Liver (tissue), 9 donors: Measurements from ENCODE around the gene EPM2A. TPM values are rescaled to one million over a fixed set of nuclear protein-coding genes. Genes with fewer than 3 reads are reported as not detected.

Experiments used
- DNase-seq: peaks from one replicate; pipeline ENCODE4 v3.0.0-alpha.2; 2017; ENCODE audit warnings: low spot score
- H3K27ac ChIP-seq, 2 donors: one replicate each; pipeline ENCODE4 v1.7.0; 2013; ENCODE audit warnings: inconsistent platforms in 2 of 2, low read length in 2 of 2, control low read depth in 1 of 2, low read depth in 1 of 2, mild to moderate bottlenecking in 1 of 2
- H3K27me3 ChIP-seq, 4 donors: one replicate each; pipeline versions ENCODE4 v1.6.1 to v1.7.0; 2013; ENCODE audit warnings: low read length in 3 of 4, inconsistent platforms in 1 of 4, mild to moderate bottlenecking in 1 of 4, moderate library complexity in 1 of 4; ENCODE audit not compliant: control insufficient read depth in 4 of 4, insufficient read depth in 4 of 4
- H3K36me3 ChIP-seq, 4 donors: one replicate each; pipeline versions ENCODE4 v1.6.1 to v1.7.0; 2013; ENCODE audit warnings: low read length in 3 of 4, mild to moderate bottlenecking in 3 of 4, low read depth in 1 of 4, moderate library complexity in 1 of 4; ENCODE audit not compliant: control insufficient read depth in 4 of 4, insufficient read depth in 3 of 4
- H3K4me1 ChIP-seq, 4 donors: one replicate each; pipeline versions ENCODE4 v1.6.1 to v1.7.0; 2013; ENCODE audit warnings: low read length in 3 of 4, mild to moderate bottlenecking in 3 of 4, moderate library complexity in 1 of 4; ENCODE audit not compliant: control insufficient read depth in 4 of 4, insufficient read depth in 4 of 4
- H3K4me3 ChIP-seq, 3 donors: one replicate each; pipeline versions ENCODE4 v1.6.1 to v1.7.0; 2013; ENCODE audit warnings: low read length in 3 of 3, control low read depth in 1 of 3, low read depth in 1 of 3, mild to moderate bottlenecking in 1 of 3
- H3K9ac ChIP-seq, 2 donors: one replicate each; pipeline ENCODE4 v1.7.0; 2013; ENCODE audit warnings: low read length in 2 of 2, mild to moderate bottlenecking in 2 of 2, moderate library complexity in 2 of 2, control low read depth in 1 of 2, low read depth in 1 of 2
- H3K9me3 ChIP-seq, 4 donors: one replicate each; pipeline versions ENCODE4 v1.6.1 to v1.7.0; 2013; ENCODE audit warnings: low read length in 3 of 4; ENCODE audit not compliant: control insufficient read depth in 4 of 4
- ATF3 ChIP-seq: IDR thresholded peaks from 2 replicates; pipeline ENCODE4 v1.6.1; 2016; ENCODE audit warnings: antibody characterized with exemption
- CTCF ChIP-seq: fragments of 150-350 bp; IDR thresholded peaks from 2 replicates; pipeline ENCODE4 v1.5.1; 2017; ENCODE audit warnings: improper control_type of control experiment, low read depth, low read length; ENCODE audit not compliant: missing input control
- EGR1 ChIP-seq, 2 donors: IDR thresholded peaks; 2 replicates each; pipeline ENCODE4 v1.6.1; 2016 to 2018; ENCODE audit warnings: antibody characterized with exemption in 2 of 2, low read depth in 2 of 2
- FOXA1 ChIP-seq: IDR thresholded peaks from 2 replicates; pipeline ENCODE4 v1.6.1; 2016; ENCODE audit warnings: antibody characterized with exemption
- FOXA2 ChIP-seq: IDR thresholded peaks from 2 replicates; pipeline ENCODE4 v1.6.1; 2016; ENCODE audit warnings: antibody characterized with exemption
- GABPA ChIP-seq, 2 donors: IDR thresholded peaks in 1 of 2; conservative IDR thresholded peaks in 1 of 2; 2 replicates each; pipeline ENCODE4 v1.6.1; 2016; ENCODE audit warnings: antibody characterized with exemption in 2 of 2, mild to moderate bottlenecking in 1 of 2, moderate library complexity in 1 of 2
- HNF4G ChIP-seq: IDR thresholded peaks from 2 replicates; pipeline ENCODE4 v1.6.1; 2016; ENCODE audit warnings: antibody characterized with exemption
- JUND ChIP-seq, 2 donors: IDR thresholded peaks; 2 replicates each; pipeline ENCODE4 v1.6.1; 2016; ENCODE audit warnings: antibody characterized with exemption in 2 of 2
- NR2F2 ChIP-seq: IDR thresholded peaks from 2 replicates; pipeline ENCODE4 v1.6.1; 2016; ENCODE audit warnings: antibody characterized with exemption
- RAD21 ChIP-seq, 2 donors: IDR thresholded peaks; 2 replicates each; pipeline ENCODE4 v1.6.1; 2016; ENCODE audit warnings: antibody characterized with exemption in 2 of 2, mild to moderate bottlenecking in 2 of 2
- RXRA ChIP-seq, 2 donors: IDR thresholded peaks; 2 replicates each; pipeline ENCODE4 v1.6.1; 2017 to 2018; ENCODE audit warnings: antibody characterized with exemption in 2 of 2, mild to moderate bottlenecking in 1 of 2
- SP1 ChIP-seq: IDR thresholded peaks from 2 replicates; pipeline ENCODE4 v1.6.1; 2018; ENCODE audit warnings: antibody characterized with exemption, mild to moderate bottlenecking
- TAF1 ChIP-seq: conservative IDR thresholded peaks from 2 replicates; pipeline ENCODE4 v1.6.1; 2016; ENCODE audit warnings: antibody characterized with exemption, mild to moderate bottlenecking
- YY1 ChIP-seq: IDR thresholded peaks from 2 replicates; pipeline ENCODE4 v1.6.1; 2016; ENCODE audit warnings: antibody characterized with exemption, mild to moderate bottlenecking
- WGBS: extraction: QIAGEN DNeasy Blood & Tissue Kit; methylation state at CpG from one replicate; pipeline ENCODE4 v1.1.7; 2013; 5-methylcytosine and 5-hydroxymethylcytosine counted together
- polyA plus RNA-seq, 2 donors: library from polyadenylated mRNA; stranded (reverse) in 1 of 2; unstranded in 1 of 2; fragments of 200-250 nt in 1 of 2; fragments of >200 nt in 1 of 2; fragmentation: Nextera tagmentation in 1 of 2; extraction: Ambion mirVana in 1 of 2; gene quantifications; one replicate each; pipeline versions ENCODE4 v1.2.1 to v1.2.3, GENCODE V29; 2013 to 2015
- total RNA-seq, 2 donors: library from RNA; depleted of rRNA; stranded (reverse); fragments of >200 nt; gene quantifications; one replicate each; pipeline ENCODE4 v1.2.3, GENCODE V29; 2014
- TF ChIP-seq, protein P1 (sequence below): IDR thresholded peaks from 2 replicates; pipeline ENCODE4 v1.6.1; 2016; ENCODE audit warnings: antibody characterized with exemption
- TF ChIP-seq, protein P2 (sequence below): IDR thresholded peaks from 2 replicates; pipeline ENCODE4 v1.6.1; 2016; ENCODE audit warnings: antibody characterized with exemption
- donor health status: healthy.
- donor health status: healthy.
- donor health status: healthy.
- donor health status: healthy.
- donor health status: healthy.

Gene EPM2A
- total and polyA plus RNA-seq, 4 donors, result 3.7 to 13.0 (median 5.1) TPM

- 84% methylated on average over 2 of the region's 2 CpGs for WGBS
- Histone ChIP-seq H3K9me3 (no peaks in the 10 kb centered on the region), H3K36me3 (no peaks in the 10 kb centered on the region), H3K4me3 (no peak overlapping the region), H3K27me3 (no peaks in the 10 kb centered on the region), H3K27ac (no peak overlapping the region), H3K9ac (no peak overlapping the region), H3K4me1 (no peaks in the 10 kb centered on the region)
- TF ChIP-seq ATF3 (no peak), JUND (IDR thresholded peaks at IDR 0.05) (no peak), EGR1 (IDR thresholded peaks at IDR 0.05; ENCODE audit: low read depth in 2 of 2) (no peak), FOXA2 (no peak), RXRA (IDR thresholded peaks at IDR 0.05) (no peak), NR2F2 (no peak), GABPA (IDR thresholded peaks at IDR 0.05 in 1 of 2, conservative IDR thresholded peaks at IDR 0.05 in 1 of 2) (no peak), FOXA1 (no peak), SP1 (no peak)
- TF ChIP-seq, protein P1, sequence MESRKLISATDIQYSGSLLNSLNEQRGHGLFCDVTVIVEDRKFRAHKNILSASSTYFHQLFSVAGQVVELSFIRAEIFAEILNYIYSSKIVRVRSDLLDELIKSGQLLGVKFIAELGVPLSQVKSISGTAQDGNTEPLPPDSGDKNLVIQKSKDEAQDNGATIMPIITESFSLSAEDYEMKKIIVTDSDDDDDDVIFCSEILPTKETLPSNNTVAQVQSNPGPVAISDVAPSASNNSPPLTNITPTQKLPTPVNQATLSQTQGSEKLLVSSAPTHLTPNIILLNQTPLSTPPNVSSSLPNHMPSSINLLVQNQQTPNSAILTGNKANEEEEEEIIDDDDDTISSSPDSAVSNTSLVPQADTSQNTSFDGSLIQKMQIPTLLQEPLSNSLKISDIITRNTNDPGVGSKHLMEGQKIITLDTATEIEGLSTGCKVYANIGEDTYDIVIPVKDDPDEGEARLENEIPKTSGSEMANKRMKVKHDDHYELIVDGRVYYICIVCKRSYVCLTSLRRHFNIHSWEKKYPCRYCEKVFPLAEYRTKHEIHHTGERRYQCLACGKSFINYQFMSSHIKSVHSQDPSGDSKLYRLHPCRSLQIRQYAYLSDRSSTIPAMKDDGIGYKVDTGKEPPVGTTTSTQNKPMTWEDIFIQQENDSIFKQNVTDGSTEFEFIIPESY, result no peak
- TF ChIP-seq, protein P2, sequence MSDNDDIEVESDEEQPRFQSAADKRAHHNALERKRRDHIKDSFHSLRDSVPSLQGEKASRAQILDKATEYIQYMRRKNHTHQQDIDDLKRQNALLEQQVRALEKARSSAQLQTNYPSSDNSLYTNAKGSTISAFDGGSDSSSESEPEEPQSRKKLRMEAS, result no peak
- no peak for DNase-seq
Observed at GRCh38 chr6:145600299-145600698, 135.0 kb downstream of the EPM2A start.

DNA sequence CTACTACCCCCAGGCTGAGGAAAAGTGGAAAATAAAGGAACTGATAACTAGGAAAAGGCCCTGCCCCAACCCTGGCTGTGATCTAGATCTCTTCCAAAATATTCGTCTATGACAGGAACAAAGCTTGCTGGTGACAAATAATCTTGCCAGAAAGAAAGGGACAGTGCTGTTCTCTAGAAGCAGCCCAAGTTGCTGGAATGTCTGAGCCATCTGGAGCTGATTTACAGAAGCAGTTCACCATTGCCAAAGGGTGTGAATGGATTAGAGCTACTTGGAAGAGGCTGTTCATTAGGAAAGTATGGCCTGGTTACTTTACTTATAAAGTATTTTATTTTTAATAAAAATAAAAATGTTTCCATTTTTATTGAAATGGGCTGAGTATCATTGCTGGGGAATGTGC is 146.3 kb downstream of the EPM2A start:
- Histone ChIP-seq H3K27me3 (no peaks in the 10 kb centered on the region), H3K4me1 (no peaks in the 10 kb centered on the region), H3K9ac (no peak overlapping the region), H3K27ac (no peak overlapping the region), H3K9me3 (peaks cover 0 to 2% (median 0%) of the 10 kb centered on the region in 4 donors), H3K36me3 (no peaks in the 10 kb centered on the region), H3K4me3 (no peak overlapping the region)
- no peak for DNase-seq
- TF ChIP-seq, protein P1, result no peak
- TF ChIP-seq FOXA2, result no peak
- no peak for TF ChIP-seq YY1
- TF ChIP-seq ATF3, result no peak
- no peak for TF ChIP-seq RAD21 (IDR thresholded peaks at IDR 0.05)
- no peak for TF ChIP-seq GABPA (IDR thresholded peaks at IDR 0.05 in 1 of 2, conservative IDR thresholded peaks at IDR 0.05 in 1 of 2)
- no peak for TF ChIP-seq HNF4G
- no peak for TF ChIP-seq NR2F2
- TF ChIP-seq EGR1 (IDR thresholded peaks at IDR 0.05; ENCODE audit: low read depth in 2 of 2), result no peak
- no peak for TF ChIP-seq RXRA (IDR thresholded peaks at IDR 0.05)
- TF ChIP-seq, protein P2, result no peak
- no peak for TF ChIP-seq TAF1
- no peak for TF ChIP-seq CTCF
- TF ChIP-seq JUND (IDR thresholded peaks at IDR 0.05), result no peak
- WGBS, result 68% methylated on average over 1 of the region's 1 CpG
